Stimulated activated CD4-positive, alpha-beta T cell treated with anti-CD3 and anti-CD28 coated beads, Interleukin-2, amount 100 ng/mL, for 4 hours (primary cell): ENCODE measurements around the gene MTA1.

ENCODE experiments used
- DNase-seq: peaks from one replicate; pipeline ENCODE4 v3.0.0-alpha.2; 2020; ENCODE audit warnings: low read depth

Gene MTA1

GRCh38 chr14:105487986-105488777 lies 68.6 kb downstream of the MTA1 start:
- no peak for DNase-seq

- DNase-seq: no peak
These were observed 69.3 kb downstream of the MTA1 start for GRCh38 chr14:105488781-105489541.

GRCh38 chr14:105489542-105490266 lies 70.1 kb downstream of the MTA1 start:
- peak; percentile 74 for DNase-seq

- no peak for DNase-seq
These were observed 70.6 kb downstream of the MTA1 start for GRCh38 chr14:105490267-105490571.

GRCh38 chr14:105490572-105491365 lies 71.1 kb downstream of the MTA1 start, which contains the start of gene TEDC1:
Gene TEDC1, plus strand, starts transcription at chr14:105491246. Its CDS starts 130 bp downstream, at chr14:105491376.
- DNase-seq: peak; percentile 99

- peak; percentile 75 for DNase-seq
These were observed 71.8 kb downstream of the MTA1 start for GRCh38 chr14:105491366-105491973.

- DNase-seq: no peak
These were observed 72.7 kb downstream of the MTA1 start for GRCh38 chr14:105492031-105492970.

- no peak for DNase-seq
These were observed 73.6 kb downstream of the MTA1 start for GRCh38 chr14:105492971-105493871.

- DNase-seq: no peak
These were observed 74.4 kb downstream of the MTA1 start for GRCh38 chr14:105493921-105494605.

GRCh38 chr14:105494606-105494929 lies 74.9 kb downstream of the MTA1 start:
- no peak for DNase-seq

GRCh38 chr14:105495101-105495989 lies 75.7 kb downstream of the MTA1 start:
- no peak for DNase-seq

GRCh38 chr14:105495990-105496830 lies 76.6 kb downstream of the MTA1 start:
- DNase-seq: no peak

- DNase-seq: no peak
These were observed 77.4 kb downstream of the MTA1 start for GRCh38 chr14:105496831-105497591.

GRCh38 chr14:105497671-105498429 lies 78.2 kb downstream of the MTA1 start:
- no peak for DNase-seq
